Breast epithelium (tissue), 3 donors: ENCODE results near the gene C12orf56.

Source experiments
- POLR2A ChIP-seq: fragments of 450-650 bp; IDR thresholded peaks from one replicate; pipeline ENCODE4 v1.6.1; 2016; ENCODE audit warnings: antibody characterized with exemption, mild to moderate bottlenecking, moderate library complexity
- POLR2AphosphoS5 ChIP-seq, 3 donors: sonication (generic); formaldehyde crosslinking; IDR thresholded peaks; one replicate each; pipeline ENCODE4 v1.6.1; 2017; ENCODE audit warnings: antibody characterized with exemption in 3 of 3
- TF ChIP-seq, protein P1 (sequence below), 3 donors: fragments of 450-650 bp; IDR thresholded peaks; one replicate each; pipeline ENCODE4 v1.5.1; 2016 to 2017; ENCODE audit warnings: antibody characterized with exemption in 3 of 3, mild to moderate bottlenecking in 3 of 3, moderate library complexity in 3 of 3

GRCh38 chr12:64385019-64385418 is 5.5 kb downstream of the C12orf56 start:
- TF ChIP-seq POLR2AphosphoS5 (IDR thresholded peaks at IDR 0.05) (no peak), POLR2A (no peak)
- TF ChIP-seq, protein P1, sequence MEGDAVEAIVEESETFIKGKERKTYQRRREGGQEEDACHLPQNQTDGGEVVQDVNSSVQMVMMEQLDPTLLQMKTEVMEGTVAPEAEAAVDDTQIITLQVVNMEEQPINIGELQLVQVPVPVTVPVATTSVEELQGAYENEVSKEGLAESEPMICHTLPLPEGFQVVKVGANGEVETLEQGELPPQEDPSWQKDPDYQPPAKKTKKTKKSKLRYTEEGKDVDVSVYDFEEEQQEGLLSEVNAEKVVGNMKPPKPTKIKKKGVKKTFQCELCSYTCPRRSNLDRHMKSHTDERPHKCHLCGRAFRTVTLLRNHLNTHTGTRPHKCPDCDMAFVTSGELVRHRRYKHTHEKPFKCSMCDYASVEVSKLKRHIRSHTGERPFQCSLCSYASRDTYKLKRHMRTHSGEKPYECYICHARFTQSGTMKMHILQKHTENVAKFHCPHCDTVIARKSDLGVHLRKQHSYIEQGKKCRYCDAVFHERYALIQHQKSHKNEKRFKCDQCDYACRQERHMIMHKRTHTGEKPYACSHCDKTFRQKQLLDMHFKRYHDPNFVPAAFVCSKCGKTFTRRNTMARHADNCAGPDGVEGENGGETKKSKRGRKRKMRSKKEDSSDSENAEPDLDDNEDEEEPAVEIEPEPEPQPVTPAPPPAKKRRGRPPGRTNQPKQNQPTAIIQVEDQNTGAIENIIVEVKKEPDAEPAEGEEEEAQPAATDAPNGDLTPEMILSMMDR (IDR thresholded peaks at IDR 0.05), result no peak
